ENCODE measurements around the gene THEM5.

GRCh38 chr1:151832318-151832980 lies 21.1 kb downstream of the THEM5 start:
- TF ChIP-seq CTCF (IDR thresholded peaks at IDR 0.05; ENCODE audit: borderline replicate concordance, extremely low read depth, low read length, poor library complexity, severe bottlenecking) (no peak), EZH2 (IDR thresholded peaks at IDR 0.05; ENCODE audit: borderline replicate concordance, low read depth, low read length, severe bottlenecking) (no peak)
